SK-MEL-5 (cell line): ENCODE data around the gene RRP36. TPM values are rescaled to one million over a fixed set of nuclear protein-coding genes. Genes with fewer than 3 reads are reported as not detected.

Source experiments
- DNase-seq: peaks from one replicate; pipeline ENCODE4 v3.0.0-alpha.2; 2016; ENCODE audit warnings: low read depth, low spot score
- in situ Hi-C: cut with HindIII; loops from 2 replicates; pipeline ENCODE4 v1.10.0; 2016; ENCODE audit warnings: low sequenced_read_pairs, high pct_unique_total_duplicates, low pct_unique_long_range_greater_than_20kb
- polyA plus RNA-seq, 2 experiments: library from polyadenylated mRNA; depleted of rRNA; stranded (reverse); fragments of >200 nt; gene quantifications; 2 replicates each; pipeline ENCODE4 v1.2.3, GENCODE V29; 2015
- total RNA-seq: library from RNA; depleted of rRNA; stranded (reverse); fragments of >200 nt; shearing (Covaris generic); gene quantifications from 2 replicates; pipeline ENCODE4 v1.2.3, GENCODE V29; 2014; rRNA removed

The RRP36 gene, protein sequence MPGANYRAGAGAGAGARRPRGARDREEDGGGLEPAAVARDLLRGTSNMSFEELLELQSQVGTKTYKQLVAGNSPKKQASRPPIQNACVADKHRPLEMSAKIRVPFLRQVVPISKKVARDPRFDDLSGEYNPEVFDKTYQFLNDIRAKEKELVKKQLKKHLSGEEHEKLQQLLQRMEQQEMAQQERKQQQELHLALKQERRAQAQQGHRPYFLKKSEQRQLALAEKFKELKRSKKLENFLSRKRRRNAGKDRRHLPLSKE
- 81.9 and 89.9 TPM in 2 replicates for total RNA-seq
- 52.3 and 63.1 TPM in 2 replicates for polyA plus RNA-seq (2015; cell fraction: cytosol; rRNA removed)
- polyA plus RNA-seq (2015; cell fraction: nucleus; rRNA removed), result 27.1 and 36.6 TPM in 2 replicates

DNA sequence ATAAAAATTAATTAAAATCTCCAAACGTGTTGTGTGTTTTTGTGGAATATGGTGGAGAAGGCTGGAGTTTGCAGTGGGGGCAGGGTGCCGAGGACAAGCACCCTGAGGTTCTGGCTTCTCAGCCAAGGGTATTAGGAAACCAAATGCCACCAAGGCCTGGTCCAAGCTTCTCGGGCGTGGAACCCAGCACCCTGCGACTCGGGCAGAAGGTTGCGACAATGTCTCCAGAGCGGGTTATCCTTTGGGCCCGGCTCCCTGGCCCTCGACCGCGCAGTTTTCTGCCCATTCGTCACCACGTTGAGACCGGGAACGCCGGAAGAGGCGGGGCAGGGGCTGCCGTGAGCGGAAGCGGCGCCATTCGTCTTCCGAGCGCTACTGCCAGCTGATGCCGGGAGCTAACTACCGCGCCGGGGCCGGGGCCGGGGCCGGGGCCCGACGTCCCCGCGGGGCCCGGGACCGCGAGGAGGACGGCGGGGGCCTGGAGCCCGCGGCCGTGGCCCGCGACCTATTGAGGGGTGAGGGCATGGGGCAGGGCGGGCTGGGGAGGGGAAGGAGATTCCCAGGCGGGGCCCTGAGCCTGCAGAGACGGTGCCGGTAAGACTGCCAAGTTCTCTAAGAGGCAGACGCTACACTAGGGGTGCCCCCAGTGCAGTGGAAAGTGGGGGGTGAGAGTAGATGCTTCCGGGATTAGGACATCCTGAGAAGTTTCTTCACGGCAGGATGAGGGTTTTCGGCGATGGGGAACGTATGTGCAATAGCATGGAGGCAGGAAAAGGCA lies at the start of gene RRP36:
Gene RRP36, plus strand, starts transcription at position 354 of the 778 bp plus-strand sequence. Its CDS starts 32 bp downstream, at position 386.
- DNase-seq, result peak; percentile 71
- in situ Hi-C loops, result no loop called here

DNA sequence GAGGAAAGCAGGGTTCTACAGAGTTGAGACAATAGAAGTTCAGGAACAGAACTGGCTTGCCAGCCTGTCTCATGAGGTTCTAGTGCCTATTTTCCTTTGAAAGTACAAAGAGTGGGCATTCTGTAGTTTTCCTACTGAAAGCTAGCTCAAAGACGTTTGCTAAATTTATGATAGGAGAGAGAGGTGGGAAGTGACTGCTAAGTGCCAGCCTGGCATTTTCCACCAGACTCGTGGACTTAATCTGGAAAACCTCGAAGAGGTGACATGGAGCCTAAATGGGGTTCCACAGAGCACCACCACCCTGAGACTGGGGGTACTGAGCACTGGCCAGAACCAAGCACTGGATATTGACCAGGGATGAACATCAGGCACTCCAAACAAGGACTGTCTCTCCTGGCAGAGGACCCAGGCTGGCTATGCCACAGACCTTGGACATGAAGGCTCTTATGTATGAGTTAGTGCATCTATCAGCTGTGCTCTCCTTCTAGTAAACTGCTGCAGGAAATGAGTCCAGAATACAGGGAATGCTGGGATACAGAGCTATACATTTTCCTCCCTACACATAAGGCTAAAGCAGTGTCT lies 49.6 kb upstream of the RRP36 start:
- in situ Hi-C loops, result no loop called here
- DNase-seq, result no peak

DNA sequence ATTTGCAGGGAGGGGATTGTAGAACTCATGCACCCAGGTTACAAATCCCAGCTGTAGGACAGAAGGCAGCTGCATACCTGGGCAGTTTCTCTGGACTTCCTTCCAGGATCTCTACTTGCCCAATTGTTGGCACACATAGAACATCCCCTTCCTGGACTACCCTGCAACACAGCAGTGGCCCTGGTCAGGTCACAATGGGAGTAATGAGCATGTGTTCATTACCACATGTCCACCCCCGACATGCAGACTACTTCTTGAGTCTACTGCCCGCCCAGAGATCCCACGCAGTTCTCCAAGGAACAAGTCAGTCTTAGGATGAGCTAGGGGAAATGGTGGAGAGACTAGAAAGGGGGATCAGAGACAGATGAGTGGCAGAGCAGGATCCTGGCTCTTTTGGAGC lies 47.5 kb upstream of the RRP36 start:
- DNase-seq, result no peak
- in situ Hi-C loops, result no loop called here

DNA sequence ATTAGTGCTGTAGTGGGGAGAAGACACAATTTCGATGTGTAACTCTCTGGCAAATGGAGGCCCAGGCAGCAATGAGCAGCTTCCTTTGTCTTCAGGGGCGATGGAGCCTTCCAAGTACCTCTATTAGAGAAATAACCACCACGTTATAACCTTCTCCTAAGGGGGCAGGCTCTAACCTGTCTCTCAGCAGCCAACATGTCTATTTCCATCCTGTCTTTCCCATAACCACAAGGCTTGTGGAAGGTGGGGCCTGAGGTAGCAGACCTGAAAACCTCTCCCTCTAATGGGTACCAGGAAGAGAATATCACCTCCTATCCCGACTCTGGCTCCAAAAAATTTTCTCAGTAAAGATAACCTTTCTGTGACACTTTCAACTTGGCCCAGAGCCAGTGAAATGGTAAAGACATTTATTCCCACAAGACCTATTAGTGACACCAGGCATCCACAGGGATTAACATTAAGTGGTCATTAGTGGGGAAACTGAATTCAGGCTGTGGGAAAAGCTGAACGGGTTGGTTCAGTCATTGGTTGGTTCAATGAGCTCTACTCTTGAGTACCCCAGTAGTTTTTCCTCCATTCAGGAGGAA lies 46.4 kb upstream of the RRP36 start:
- DNase-seq, result no peak
- in situ Hi-C loops, result no loop called here

DNA sequence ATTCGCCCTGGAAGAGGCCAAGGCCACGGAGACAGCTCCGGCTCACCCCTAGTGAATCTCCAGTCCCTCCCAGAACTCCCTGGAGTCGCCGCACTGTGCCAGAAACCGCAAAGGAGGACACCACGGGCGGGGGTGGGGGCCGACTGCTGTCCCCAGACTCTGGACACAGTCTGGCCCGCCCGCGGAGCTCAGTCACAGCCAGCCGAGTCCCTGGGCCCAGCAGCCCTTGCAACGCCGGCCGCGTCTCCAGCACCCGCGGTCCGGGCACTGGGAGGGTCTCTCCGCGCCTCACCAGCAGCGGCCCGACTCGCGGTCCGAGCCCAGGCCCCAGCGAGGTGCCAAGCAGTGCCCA lies 43.0 kb upstream of the RRP36 start:
- DNase-seq, result no peak
- in situ Hi-C loops, result no loop called here

DNA sequence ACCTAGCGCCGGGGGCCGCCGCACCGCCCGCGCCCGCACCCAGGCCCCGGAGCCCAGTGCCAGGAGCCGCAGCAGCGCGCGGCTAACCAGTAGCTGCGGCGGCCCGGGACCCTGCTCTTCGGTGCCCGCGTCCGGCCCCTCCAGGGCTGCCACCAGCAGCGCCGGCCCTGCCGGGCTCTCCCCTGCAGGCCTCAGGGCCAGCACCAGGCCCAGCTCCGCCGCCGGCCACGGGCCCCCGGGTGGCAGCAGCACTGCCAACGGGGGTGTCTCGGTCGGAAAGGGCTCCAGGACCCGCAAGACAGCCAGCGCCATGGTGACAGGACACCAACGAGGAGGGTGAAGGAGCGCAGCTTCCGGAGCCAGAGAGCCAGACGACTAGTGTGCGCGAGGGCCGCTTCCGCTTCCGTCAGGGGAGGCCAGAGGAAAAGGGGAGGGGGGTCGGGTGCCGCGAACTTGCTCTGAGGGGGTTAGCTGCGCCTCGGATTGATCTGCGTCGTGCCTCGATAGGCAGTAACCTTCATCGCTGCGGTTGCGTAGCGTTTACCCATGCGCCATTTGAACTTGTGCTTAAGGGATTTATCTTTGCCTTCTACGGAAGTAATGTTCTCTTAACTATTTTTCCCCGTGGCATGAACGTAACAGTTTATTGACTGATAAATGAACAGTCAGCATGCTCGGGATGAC lies 42.4 kb upstream of the RRP36 start, which contains the start of gene PEX6:
Gene PEX6, minus strand, starts transcription at position 343 of the 684 bp plus-strand sequence. Its CDS starts 31 bp downstream, at position 312.
- peak; percentile 81 for DNase-seq
- in situ Hi-C loops, result no loop called here

DNA sequence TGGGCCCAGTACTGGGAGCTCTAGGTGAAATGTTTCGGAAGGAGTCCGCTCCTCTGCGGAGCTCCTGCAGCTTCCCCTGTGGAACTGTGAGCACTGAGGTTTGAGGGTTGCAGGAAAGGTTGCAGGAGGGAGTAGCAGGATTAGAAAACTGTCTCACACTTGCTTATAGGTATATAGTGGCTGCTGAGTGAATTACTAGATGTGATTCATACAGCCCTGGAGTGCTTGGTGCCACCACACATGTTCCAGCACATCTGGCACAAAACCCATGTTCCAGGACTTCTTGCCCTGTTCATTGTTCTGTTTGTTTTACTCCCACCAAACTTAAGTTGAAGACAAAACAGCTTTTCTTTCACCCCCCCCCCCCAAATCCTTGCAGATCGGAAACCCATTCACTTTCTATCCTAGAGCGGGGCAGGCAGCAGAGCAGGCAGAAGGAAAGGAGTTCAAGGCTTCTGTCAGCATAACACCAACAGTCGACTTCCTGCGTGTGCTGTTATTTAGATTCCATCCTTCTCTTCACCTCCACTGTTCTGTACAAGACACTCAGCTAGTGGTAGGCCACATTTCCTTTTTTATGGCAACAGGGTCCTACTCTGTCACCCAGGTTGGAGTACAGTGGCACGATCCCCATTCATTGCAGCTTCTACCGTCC lies 41.8 kb upstream of the RRP36 start:
- in situ Hi-C loops, result no loop called here
- DNase-seq, result no peak

DNA sequence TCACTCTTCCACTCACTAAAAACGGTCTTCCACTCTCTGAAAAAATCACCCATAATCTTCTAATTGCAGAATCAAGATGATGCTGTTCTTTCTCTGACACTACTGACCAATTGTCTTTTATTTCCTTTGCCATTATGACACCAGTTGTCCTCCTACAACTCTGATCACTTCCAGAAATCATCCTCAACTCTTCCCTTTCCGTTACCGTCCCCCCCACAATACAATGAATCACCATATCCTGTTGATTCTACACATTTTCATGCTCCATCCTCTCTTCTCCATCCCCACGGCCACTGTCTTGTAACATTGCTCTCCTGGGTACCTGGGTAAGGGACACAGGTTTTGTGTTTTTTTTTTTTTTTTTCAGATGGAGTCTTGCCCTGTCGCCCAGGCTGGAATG lies 39.6 kb upstream of the RRP36 start:
- no peak for DNase-seq
- in situ Hi-C loops, result no loop called here

DNA sequence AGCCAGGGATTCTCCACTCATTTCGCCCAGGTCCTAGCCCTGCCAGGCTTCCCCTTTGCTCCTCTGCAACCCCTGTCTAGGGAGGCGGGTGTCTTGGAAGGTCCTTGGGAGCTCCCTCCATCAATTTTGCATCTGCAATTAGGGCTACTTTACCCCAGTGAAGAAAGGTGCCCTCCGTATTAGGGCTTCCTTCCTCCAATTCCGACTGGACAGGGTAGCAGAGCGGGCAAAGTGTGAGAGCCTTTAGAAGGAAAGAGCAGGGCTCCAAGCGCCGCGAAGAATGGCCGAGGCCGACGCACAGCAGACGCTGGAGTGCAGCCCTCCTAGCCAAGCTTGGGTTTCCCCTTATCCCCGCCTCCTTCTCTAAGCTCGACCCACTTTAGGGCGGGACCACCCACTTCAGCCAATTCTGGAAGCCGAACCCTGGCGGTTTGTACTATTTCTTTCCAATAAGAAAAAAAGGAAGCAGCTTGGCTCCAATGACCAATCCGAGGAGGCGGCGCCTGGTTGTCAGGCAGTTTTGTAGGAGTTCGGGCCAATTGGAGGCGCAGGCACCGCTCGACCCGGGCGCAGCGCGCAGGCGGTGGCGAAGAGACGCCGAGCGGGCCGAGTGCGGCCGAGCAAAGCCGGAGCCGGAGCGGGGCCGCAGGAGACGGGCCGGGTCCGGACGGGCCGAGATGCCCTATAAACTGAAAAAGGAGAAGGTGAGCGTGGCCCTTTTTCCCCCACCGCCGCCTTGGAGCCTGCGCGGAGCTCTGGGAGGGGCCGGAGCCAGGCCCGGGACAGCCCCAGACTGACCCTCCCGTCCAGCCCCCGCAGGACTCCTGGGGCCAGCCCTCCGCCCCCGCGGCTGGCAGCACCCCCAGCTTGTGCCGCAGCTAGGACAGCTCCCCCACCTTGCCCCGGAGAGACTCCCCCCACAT lies 37.2 kb upstream of the RRP36 start, which contains the start of gene PPP2R5D:
Gene PPP2R5D, plus strand, starts transcription at position 570 of the 923 bp plus-strand sequence. Its CDS starts 108 bp downstream, at position 678.
- in situ Hi-C loops, result no loop called here

DNA sequence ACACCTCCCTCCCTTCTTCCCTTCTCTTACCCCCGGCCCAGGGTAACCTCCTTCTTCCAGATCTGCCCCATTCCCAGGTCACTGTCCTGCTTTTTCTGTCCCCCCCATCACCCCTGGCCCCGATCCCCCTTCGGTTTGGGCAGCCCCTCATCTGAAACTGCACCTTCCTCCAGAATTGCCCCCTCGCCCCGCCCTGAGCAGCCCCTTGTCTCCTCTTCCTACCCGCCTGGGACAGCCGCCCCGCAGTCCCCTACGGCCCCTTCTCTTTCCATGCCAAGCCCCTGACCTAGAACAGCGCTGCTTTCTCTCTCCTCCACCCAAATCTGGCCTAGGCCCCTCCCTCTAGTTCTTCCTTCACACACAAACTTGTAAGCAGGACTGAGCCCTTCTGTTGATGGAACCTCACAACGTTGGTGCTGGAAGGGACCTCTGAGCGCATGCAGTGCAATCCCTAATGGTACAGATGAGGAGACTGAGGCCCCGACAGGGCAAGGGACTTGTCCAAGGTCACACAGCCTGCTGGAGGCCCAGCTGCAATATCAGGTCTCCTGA lies 36.4 kb upstream of the RRP36 start:
- DNase-seq, result no peak
- in situ Hi-C loops, result no loop called here

More for the DNA sequence above, 37.2 kb upstream of the RRP36 start, which contains the start of gene PPP2R5D:
- peak; percentile 99 for DNase-seq

DNA sequence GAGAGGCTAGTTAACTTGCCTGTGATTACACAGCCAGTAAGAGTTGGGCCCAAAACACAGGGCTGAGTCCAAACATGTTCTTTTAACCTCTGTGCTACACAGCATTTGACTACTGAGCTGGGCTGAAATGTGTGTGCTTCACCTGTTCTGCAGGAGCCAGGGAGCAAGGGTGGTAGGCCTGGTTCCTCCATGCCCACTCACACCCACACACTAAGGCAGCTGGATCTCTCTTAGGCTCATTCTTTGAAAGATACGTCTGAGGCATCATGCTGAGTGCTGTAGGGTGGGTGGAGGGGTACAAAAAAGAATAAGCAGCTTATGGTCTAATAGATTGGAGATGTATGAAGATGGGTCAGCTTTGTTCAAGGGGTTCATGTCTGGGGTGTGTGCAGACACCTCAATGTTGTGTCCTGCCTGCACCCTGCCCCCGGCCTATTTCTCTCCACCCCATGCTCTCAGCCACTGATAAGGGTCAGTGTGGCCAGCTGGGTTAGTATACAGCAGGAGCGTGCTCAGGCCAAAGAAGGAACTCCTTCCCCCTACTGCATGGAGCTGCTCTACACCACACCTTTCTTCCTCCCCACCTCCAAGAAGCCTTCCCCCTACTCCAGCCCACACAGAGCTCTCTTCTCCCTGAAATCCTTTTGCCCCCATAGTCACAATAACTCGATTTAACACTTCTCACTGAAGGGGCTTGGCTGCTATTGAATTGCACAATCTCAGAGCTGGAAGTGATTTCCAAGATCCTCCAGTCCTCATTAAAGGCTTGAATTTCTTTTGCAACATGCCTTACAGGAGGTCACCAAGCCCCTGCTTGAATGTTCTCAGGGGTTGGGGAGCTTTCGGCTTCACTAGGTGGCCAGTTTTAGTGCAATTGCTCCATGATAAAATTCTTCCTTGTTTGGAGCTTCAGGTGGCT lies 33.6 kb upstream of the RRP36 start:
- in situ Hi-C loops, result no loop called here
- no peak for DNase-seq

DNA sequence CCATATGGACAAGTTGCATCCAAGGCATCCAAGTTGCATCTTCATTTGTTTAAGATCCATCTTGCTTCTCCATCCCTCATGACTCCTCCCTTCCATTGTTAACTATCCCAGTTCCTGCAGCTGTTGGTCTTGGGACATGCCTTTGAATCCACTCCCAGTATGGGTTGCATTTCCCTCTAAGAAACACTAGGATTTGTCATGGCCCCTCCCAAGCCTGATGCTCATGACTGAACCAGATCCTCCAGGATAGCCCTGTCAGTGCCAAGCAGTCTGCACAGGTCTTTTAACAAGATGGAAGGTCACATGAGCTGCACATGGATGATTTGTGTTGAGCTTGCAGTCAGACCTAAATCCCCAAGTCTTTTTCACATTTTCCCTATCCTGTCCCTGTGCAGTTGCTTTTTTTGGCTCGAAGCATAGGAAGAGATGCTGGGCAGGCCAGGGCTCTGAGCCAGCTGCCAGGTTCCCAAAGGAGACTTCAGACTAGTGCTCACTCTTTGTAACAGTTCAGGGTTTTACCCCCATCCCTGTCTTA lies 32.9 kb upstream of the RRP36 start:
- in situ Hi-C loops, result no loop called here

DNA sequence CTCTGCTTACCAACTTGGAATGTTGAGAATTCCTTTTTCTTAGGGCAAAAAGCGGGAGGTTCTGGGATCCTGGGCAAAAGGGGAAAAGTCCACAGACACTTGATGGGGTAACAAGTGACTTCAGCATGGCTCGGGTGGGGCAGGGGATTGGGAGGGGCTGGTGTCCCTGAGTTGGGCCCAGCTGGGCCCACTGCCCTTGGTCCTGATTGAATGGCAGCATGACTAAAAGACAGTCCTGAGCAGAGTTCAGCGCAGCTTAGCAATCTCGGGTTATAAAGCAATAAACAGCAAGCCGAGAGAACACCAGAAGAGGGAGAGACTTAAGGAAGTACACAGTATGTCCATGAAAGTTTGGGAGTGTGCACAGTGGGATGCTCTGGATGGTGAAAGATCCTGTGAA lies 31.5 kb upstream of the RRP36 start:
- no peak for DNase-seq
- in situ Hi-C loops, result no loop called here

More for the DNA sequence above, 32.9 kb upstream of the RRP36 start:
- DNase-seq, result peak; percentile 22

DNA sequence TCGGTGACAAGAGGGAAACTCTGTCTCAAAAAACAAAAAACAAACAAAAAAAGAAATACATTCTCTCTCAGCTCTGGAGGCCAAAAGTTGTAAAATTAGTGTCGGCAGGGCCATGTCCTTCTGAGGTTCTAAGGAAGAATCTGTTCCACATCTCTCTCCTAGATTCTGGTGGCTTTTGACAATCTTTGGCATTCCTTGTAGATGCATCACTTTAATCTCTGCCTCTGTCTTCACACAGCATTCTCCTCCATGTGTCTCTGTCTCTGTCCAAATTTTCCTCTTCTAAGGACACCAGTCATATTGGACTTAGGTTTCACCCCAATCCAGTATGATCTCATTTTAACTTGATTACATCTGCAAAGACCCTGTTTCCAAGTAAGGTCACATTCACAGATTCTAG lies 28.0 kb upstream of the RRP36 start:
- DNase-seq, result no peak
- in situ Hi-C loops, result no loop called here

DNA sequence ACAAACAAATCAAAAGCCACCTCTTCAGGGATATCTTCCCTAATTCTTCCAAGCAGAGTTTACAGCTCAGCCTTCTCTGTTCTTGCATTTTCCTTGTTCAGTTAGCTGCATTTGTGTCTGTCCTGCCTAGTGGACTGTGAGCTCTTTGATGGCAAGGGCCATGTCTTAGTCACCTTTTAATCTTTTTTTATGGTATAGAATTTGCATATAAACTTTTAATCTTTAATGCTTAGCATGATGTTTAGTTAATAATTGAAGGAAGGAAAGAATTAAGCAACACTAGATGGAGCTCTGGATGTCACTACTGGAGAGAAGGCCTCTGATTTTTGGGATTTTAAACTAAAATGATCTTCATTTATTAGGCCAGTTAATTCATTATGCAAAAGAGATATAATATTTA lies 24.9 kb upstream of the RRP36 start:
- DNase-seq, result no peak
- in situ Hi-C loops, result no loop called here
